ENCODE results near the gene GAPVD1. TPM values are rescaled to one million over a fixed set of nuclear protein-coding genes. Genes with fewer than 3 reads are reported as not detected.

GAPVD1 gene
- total RNA-seq, 4 donors from 2014 or later: 43.6 to 80.9 (median 65.6) TPM

DNA sequence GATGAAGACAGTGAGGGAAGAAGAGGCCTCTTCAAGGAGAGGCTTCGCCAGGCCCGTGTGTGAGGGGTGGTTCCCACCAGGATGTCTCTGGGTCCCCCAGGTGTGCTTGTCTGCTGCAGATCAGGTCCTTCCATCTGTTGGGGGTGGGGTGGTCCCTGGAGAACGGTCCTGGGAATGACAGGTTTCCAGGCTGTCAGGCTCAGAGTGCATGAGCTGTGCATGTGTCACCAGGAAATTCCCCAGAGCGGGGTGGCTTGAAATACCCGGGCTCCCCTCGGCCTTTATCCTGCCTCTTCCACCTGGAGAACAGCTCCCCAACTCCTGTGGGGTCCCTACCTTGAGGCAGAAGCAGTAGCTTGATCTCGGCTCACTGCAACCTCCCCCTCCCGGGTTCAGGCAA, 118.8 kb downstream of the GAPVD1 start:
- Histone ChIP-seq H3K27ac (no peak overlapping the region), H3K4me1 (no peaks in the 10 kb centered on the region), H3K36me3 (no peaks in the 10 kb centered on the region), H3K4me3 (no peak overlapping the region), H3K27me3 (no peaks in the 10 kb centered on the region), H3K9me3 (no peaks in the 10 kb centered on the region)
- TF ChIP-seq POLR2A (IDR thresholded peaks at IDR 0.05): no peak
- TF ChIP-seq, protein P1, sequence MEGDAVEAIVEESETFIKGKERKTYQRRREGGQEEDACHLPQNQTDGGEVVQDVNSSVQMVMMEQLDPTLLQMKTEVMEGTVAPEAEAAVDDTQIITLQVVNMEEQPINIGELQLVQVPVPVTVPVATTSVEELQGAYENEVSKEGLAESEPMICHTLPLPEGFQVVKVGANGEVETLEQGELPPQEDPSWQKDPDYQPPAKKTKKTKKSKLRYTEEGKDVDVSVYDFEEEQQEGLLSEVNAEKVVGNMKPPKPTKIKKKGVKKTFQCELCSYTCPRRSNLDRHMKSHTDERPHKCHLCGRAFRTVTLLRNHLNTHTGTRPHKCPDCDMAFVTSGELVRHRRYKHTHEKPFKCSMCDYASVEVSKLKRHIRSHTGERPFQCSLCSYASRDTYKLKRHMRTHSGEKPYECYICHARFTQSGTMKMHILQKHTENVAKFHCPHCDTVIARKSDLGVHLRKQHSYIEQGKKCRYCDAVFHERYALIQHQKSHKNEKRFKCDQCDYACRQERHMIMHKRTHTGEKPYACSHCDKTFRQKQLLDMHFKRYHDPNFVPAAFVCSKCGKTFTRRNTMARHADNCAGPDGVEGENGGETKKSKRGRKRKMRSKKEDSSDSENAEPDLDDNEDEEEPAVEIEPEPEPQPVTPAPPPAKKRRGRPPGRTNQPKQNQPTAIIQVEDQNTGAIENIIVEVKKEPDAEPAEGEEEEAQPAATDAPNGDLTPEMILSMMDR (IDR thresholded peaks at IDR 0.05): no peak
- DNase-seq: no peak

DNA sequence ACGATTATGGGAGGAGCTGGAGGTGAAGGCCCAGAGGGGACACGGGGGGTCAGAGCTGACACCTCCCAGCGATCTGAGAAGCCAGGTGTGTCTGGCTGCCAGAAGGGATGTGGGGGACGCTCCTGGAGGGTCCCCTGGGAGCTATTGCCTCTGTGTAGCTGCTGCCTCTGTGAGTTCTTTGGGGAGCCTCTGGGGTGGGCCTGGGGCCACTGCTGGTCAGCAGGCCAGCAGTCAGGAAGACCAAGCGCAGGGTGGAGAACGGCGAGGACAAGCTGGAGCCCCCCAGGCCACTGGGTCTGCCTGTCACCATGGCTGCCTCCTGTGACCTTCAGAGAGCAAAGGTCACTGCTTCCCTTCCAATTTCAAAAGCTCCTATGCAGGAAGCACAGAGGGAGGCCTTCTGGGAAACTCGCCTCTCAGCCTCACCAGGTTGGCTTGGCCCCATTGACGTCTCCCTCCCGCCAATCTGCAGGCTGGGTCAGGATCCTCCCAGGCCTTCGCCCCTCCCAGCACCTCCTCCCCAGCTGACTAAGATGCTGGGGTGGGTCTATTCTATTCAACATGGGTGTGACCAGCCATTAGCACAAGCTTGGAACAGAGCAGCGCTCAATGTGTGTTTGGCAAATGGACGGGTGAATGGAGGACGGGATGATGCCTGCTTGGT, 126.4 kb downstream of the GAPVD1 start:
- no peaks in the 10 kb centered on the region for H3K4me1 ChIP-seq
- TF ChIP-seq, protein P1 (IDR thresholded peaks at IDR 0.05): no peak
- TF ChIP-seq POLR2A (IDR thresholded peaks at IDR 0.05): no peak
- no peaks in the 10 kb centered on the region for H3K27me3 ChIP-seq
- no peak overlapping the region for H3K4me3 ChIP-seq
- no peak overlapping the region for H3K27ac ChIP-seq
- no peaks in the 10 kb centered on the region for H3K9me3 ChIP-seq
- no peak for DNase-seq
- H3K36me3 ChIP-seq: no peaks in the 10 kb centered on the region

- no peaks in the 10 kb centered on the region for H3K27me3 ChIP-seq
- H3K4me3 ChIP-seq: no peak overlapping the region
- no peaks in the 10 kb centered on the region for H3K36me3 ChIP-seq
- no peaks in the 10 kb centered on the region for H3K4me1 ChIP-seq
- H3K9me3 ChIP-seq: no peaks in the 10 kb centered on the region
- TF ChIP-seq, protein P1 (IDR thresholded peaks at IDR 0.05): no peak
- TF ChIP-seq POLR2A (IDR thresholded peaks at IDR 0.05): no peak
- no peak overlapping the region for H3K27ac ChIP-seq
- DNase-seq: no peak
Observed at GRCh38 chr9:125388978-125389377, 127.4 kb downstream of the GAPVD1 start.

- no peak for DNase-seq
- H3K9me3 ChIP-seq: no peaks in the 10 kb centered on the region
- no peak overlapping the region for H3K27ac ChIP-seq
- no peaks in the 10 kb centered on the region for H3K36me3 ChIP-seq
- no peaks in the 10 kb centered on the region for H3K27me3 ChIP-seq
- no peak overlapping the region for H3K4me3 ChIP-seq
- TF ChIP-seq, protein P1 (IDR thresholded peaks at IDR 0.05): no peak
- TF ChIP-seq POLR2A (IDR thresholded peaks at IDR 0.05): no peak
- no peaks in the 10 kb centered on the region for H3K4me1 ChIP-seq
Observed at GRCh38 chr9:125391704-125392103, 130.1 kb downstream of the GAPVD1 start.

DNA sequence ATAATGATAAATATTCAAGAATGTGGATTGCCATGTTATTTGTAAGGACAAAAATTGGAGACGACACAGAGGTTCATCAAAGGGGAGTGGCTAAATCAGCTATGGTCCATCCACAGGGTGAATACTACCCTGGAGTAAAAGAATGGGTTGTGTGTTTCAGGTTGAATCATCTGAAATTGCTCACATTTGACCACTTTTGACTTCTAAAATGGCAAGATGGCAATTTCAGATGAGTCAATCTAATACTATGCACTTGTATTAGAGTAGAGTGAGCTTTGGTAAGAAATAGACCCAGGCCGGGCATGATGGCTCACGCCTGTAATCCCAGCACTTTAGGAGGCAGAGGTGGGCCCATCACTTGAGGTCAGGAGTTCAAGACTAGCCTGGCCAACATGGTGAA, 131.8 kb downstream of the GAPVD1 start:
- no peaks in the 10 kb centered on the region for H3K9me3 ChIP-seq
- H3K36me3 ChIP-seq: no peaks in the 10 kb centered on the region
- no peaks in the 10 kb centered on the region for H3K27me3 ChIP-seq
- no peaks in the 10 kb centered on the region for H3K4me1 ChIP-seq
- no peak overlapping the region for H3K27ac ChIP-seq
- no peak overlapping the region for H3K4me3 ChIP-seq
- no peak for TF ChIP-seq POLR2A (IDR thresholded peaks at IDR 0.05)
- TF ChIP-seq, protein P1 (IDR thresholded peaks at IDR 0.05): no peak
- no peak for DNase-seq

DNA sequence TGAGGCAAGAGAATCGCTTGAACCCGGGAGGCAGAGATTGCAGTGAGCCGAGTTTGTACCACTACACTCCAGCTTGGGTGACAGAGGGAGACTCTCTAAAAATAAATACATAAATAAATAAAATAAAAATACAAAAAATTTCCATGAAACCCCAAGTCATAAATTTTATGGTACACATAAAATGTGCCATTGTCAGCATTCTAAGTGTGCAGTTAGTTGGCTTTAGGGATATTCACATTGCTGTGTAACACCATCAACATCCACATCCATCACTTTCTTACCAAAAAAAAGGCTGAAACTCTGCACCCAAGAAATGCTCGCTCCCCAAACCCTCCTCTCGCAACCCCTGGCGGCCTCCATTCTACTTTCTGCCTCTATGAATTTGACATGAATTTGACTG, 135.2 kb downstream of the GAPVD1 start:
- Histone ChIP-seq H3K4me1 (no peaks in the 10 kb centered on the region), H3K9me3 (no peaks in the 10 kb centered on the region), H3K27ac (no peak overlapping the region), H3K4me3 (no peak overlapping the region), H3K36me3 (no peaks in the 10 kb centered on the region), H3K27me3 (no peaks in the 10 kb centered on the region)
- no peak for DNase-seq
- no peak for TF ChIP-seq POLR2A (IDR thresholded peaks at IDR 0.05)
- TF ChIP-seq, protein P1 (IDR thresholded peaks at IDR 0.05): no peak
